Endodermal cell (in vitro differentiated cells): Measurements from ENCODE around the gene APBA2. TPM values are rescaled to one million over a fixed set of nuclear protein-coding genes. Genes with fewer than 3 reads are reported as not detected.

Experiments
- DNase-seq: peaks from one replicate; pipeline ENCODE4 v3.0.0-alpha.2; 2017
- H3K27ac ChIP-seq: 2 replicates; pipeline ENCODE4 v1.5.1; 2013; ENCODE audit warnings: mild to moderate bottlenecking, low read depth, low read length, moderate library complexity
- H3K27me3 ChIP-seq: 2 replicates; pipeline ENCODE4 v1.6.1; 2013; ENCODE audit warnings: mild to moderate bottlenecking, low read length, moderate library complexity; ENCODE audit not compliant: insufficient read depth, control insufficient read depth, poor library complexity, severe bottlenecking
- H3K36me3 ChIP-seq: 2 replicates; pipeline ENCODE4 v1.7.0; 2013; ENCODE audit warnings: mild to moderate bottlenecking, low read length, moderate library complexity; ENCODE audit not compliant: control insufficient read depth, insufficient read depth
- H3K4me1 ChIP-seq: one replicate; pipeline ENCODE4 v1.7.0; 2013; ENCODE audit warnings: low read length; ENCODE audit not compliant: control insufficient read depth, insufficient read depth
- H3K4me3 ChIP-seq: 2 replicates; pipeline ENCODE4 v1.5.1; 2013; ENCODE audit warnings: mild to moderate bottlenecking, low read length, moderate library complexity
- H3K9ac ChIP-seq: 2 replicates; pipeline ENCODE4 v1.6.1; 2013; ENCODE audit warnings: mild to moderate bottlenecking, low read length, moderate library complexity; ENCODE audit not compliant: poor library complexity, severe bottlenecking; ENCODE audit errors: extremely low read depth
- H3K9me3 ChIP-seq: 2 replicates; pipeline ENCODE4 v1.6.1; 2013; ENCODE audit warnings: mild to moderate bottlenecking, low read length, moderate library complexity; ENCODE audit not compliant: control insufficient read depth
- H3K27ac Mint-ChIP-seq: 2 replicates; pipeline ENCODE4 v1.8.0; 2020; ENCODE audit warnings: mixed read lengths
- H3K27me3 Mint-ChIP-seq: 2 replicates; pipeline ENCODE4 v1.8.0; 2021; ENCODE audit warnings: mild to moderate bottlenecking, mixed read lengths; ENCODE audit not compliant: insufficient read depth
- H3K36me3 Mint-ChIP-seq: 2 replicates; pipeline ENCODE4 v1.8.0; 2020; ENCODE audit warnings: low read depth, mixed read lengths
- H3K4me1 Mint-ChIP-seq: 2 replicates; pipeline ENCODE4 v1.8.0; 2020; ENCODE audit warnings: mixed read lengths
- H3K4me3 Mint-ChIP-seq: 2 replicates; pipeline ENCODE4 v1.8.0; 2020; ENCODE audit warnings: mild to moderate bottlenecking, moderate library complexity, mixed read lengths
- H3K9me3 Mint-ChIP-seq: 2 replicates; pipeline ENCODE4 v1.8.0; 2020; ENCODE audit warnings: mild to moderate bottlenecking, mixed read lengths
- CTCF ChIP-seq: fragments of 200-600 bp; sonication (generic); conservative IDR thresholded peaks from 2 replicates; pipeline ENCODE4 v1.5.0; 2021; ENCODE audit warnings: antibody characterized with exemption, mild to moderate bottlenecking
- WGBS, 2 experiments: methylation state at CpG; one replicate each; pipeline versions ENCODE4 v1.1.5 to v1.1.7; 2013; ENCODE audit warnings: missing lambda C conversion rate in 2 of 2, mixed read lengths in 1 of 2; ENCODE audit not compliant: insufficient coverage in 1 of 2, insufficient read length in 1 of 2; 5-methylcytosine and 5-hydroxymethylcytosine counted together
- total RNA-seq, 2 donors: library from RNA; stranded (reverse); fragmentation: NEBNext Ultra II Directional in 1 of 2; extraction: Animal tissue kit (Norgen Biotek cat#: 25700) in 1 of 2; gene quantifications; 2 replicates in 1 of 2; 3 replicates in 1 of 2; pipeline ENCODE4 v1.2.1, GENCODE V29; 2021

The APBA2 gene
- total RNA-seq, 2 donors from 2014 or later = 27.1 to 27.3 TPM

GRCh38 chr15:28913171-28913765 lies 27.5 kb downstream of the APBA2 start:
- Histone ChIP-seq H3K4me3 (no peak overlapping the region), H3K27ac (no peak overlapping the region), H3K36me3 (no peaks in the 10 kb centered on the region), H3K27me3 (no peaks in the 10 kb centered on the region), H3K9me3 (no peaks in the 10 kb centered on the region), H3K4me1 (no peaks in the 10 kb centered on the region), H3K9ac (no peak overlapping the region)
- peak; percentile 54 for DNase-seq
- WGBS, 2 experiments = 94 to 100% methylated on average over 3 to 9 of the region's 9 CpGs
- Mint-ChIP-seq H3K36me3 (peaks cover 7% of the 10 kb centered on the region), H3K27ac (no peak overlapping the region), H3K4me1 (peaks cover 6% of the 10 kb centered on the region), H3K27me3 (no peaks in the 10 kb centered on the region), H3K4me3 (no peak overlapping the region), H3K9me3 (no peaks in the 10 kb centered on the region)
- peak; percentile 63 for TF ChIP-seq CTCF

- Mint-ChIP-seq H3K36me3 (peaks cover 3% of the 10 kb centered on the region), H3K27me3 (no peaks in the 10 kb centered on the region), H3K9me3 (no peaks in the 10 kb centered on the region), H3K27ac (no peak overlapping the region), H3K4me1 (peaks cover 6% of the 10 kb centered on the region), H3K4me3 (no peak overlapping the region)
- Histone ChIP-seq H3K4me3 (no peak overlapping the region), H3K27ac (no peak overlapping the region), H3K4me1 (no peaks in the 10 kb centered on the region), H3K9me3 (no peaks in the 10 kb centered on the region), H3K27me3 (no peaks in the 10 kb centered on the region), H3K36me3 (no peaks in the 10 kb centered on the region), H3K9ac (no peak overlapping the region)
- peak; percentile 13 for DNase-seq
- no peak for TF ChIP-seq CTCF
- WGBS, 2 experiments = 100% methylated on average over 1 to 3 of the region's 3 CpGs
Observed at GRCh38 chr15:28914046-28914445, 28.3 kb downstream of the APBA2 start.

GRCh38 chr15:28914483-28915023 lies 28.8 kb downstream of the APBA2 start:
- Histone ChIP-seq H3K36me3 (no peaks in the 10 kb centered on the region), H3K4me1 (no peaks in the 10 kb centered on the region), H3K4me3 (no peak overlapping the region), H3K27me3 (no peaks in the 10 kb centered on the region), H3K9ac (no peak overlapping the region), H3K27ac (no peak overlapping the region), H3K9me3 (no peaks in the 10 kb centered on the region)
- TF ChIP-seq CTCF = no peak
- Mint-ChIP-seq H3K36me3 (no peaks in the 10 kb centered on the region), H3K4me1 (peaks cover 6% of the 10 kb centered on the region), H3K27ac (no peak overlapping the region), H3K4me3 (no peak overlapping the region), H3K27me3 (no peaks in the 10 kb centered on the region), H3K9me3 (no peaks in the 10 kb centered on the region)
- WGBS, 2 experiments = 81 to 93% methylated on average over 7 to 18 of the region's 18 CpGs
- peak; percentile 40 for DNase-seq
